Stomach (tissue), 4 donors: ENCODE results near the gene TECPR1.

Source experiments
- CTCF ChIP-seq, 7 experiments: fragments of 450-650 bp in 4 of 7; fragments of 200-600 bp in 3 of 7; sonication (generic) in 3 of 7; IDR thresholded peaks; one replicate each; pipeline ENCODE4 v1.5.1; 2016 to 2019; ENCODE audit warnings: antibody characterized with exemption in 7 of 7, control low read depth in 2 of 7, mild to moderate bottlenecking in 1 of 7
- POLR2A ChIP-seq, 4 donors: fragments of 450-650 bp; IDR thresholded peaks; one replicate each; pipeline ENCODE4 v1.6.1; 2016; ENCODE audit warnings: antibody characterized with exemption in 4 of 4, control low read depth in 2 of 4, mild to moderate bottlenecking in 1 of 4, moderate library complexity in 1 of 4
- POLR2AphosphoS5 ChIP-seq, 3 donors: sonication (generic); formaldehyde crosslinking; IDR thresholded peaks; one replicate each; pipeline ENCODE4 v1.6.1; 2016; ENCODE audit warnings: antibody characterized with exemption in 3 of 3

GRCh38 chr7:98177553-98177952, 74.5 kb downstream of the TECPR1 start:
- no peak for TF ChIP-seq POLR2AphosphoS5 (IDR thresholded peaks at IDR 0.05)
- no peak for TF ChIP-seq CTCF (IDR thresholded peaks at IDR 0.05)
- TF ChIP-seq POLR2A (IDR thresholded peaks at IDR 0.05) = no peak
